GM23248 (cell line): ENCODE results near the gene SH2D3C. TPM values are rescaled to one million over a fixed set of nuclear protein-coding genes. Genes with fewer than 3 reads are reported as not detected.

Experiments used
- DNase-seq: peaks from one replicate; pipeline ENCODE4 v3.0.0-alpha.2; 2015
- H2AFZ ChIP-seq: fragments of 200-600 bp; sonication (generic); 2 replicates; pipeline ENCODE4 v1.6.1; 2016; ENCODE audit warnings: antibody characterized with exemption
- H3F3A ChIP-seq: fragments of 200-600 bp; sonication (generic); 2 replicates; pipeline ENCODE4 v1.6.1; 2016; ENCODE audit warnings: mild to moderate bottlenecking, antibody characterized with exemption, mixed run types; ENCODE audit not compliant: insufficient read depth
- H3K27ac ChIP-seq: fragments of 200-600 bp; sonication (generic); 2 replicates; pipeline ENCODE4 v1.5.1; 2016; ENCODE audit warnings: mild to moderate bottlenecking
- H3K27me3 ChIP-seq: fragments of 200-600 bp; sonication (generic); replicated peaks from 2 replicates; pipeline ENCODE4 v1.6.1; 2016; ENCODE audit warnings: mild to moderate bottlenecking; ENCODE audit not compliant: insufficient read depth
- H3K36me3 ChIP-seq: fragments of 200-600 bp; sonication (generic); 2 replicates; pipeline ENCODE4 v1.6.1; 2016; ENCODE audit warnings: low read depth, mild to moderate bottlenecking
- H3K4me1 ChIP-seq: fragments of 200-600 bp; sonication (generic); 2 replicates; pipeline ENCODE4 v1.6.1; 2016; ENCODE audit warnings: mild to moderate bottlenecking; ENCODE audit not compliant: insufficient read depth
- H3K4me2 ChIP-seq: fragments of 200-600 bp; sonication (generic); one replicate; pipeline ENCODE4 v1.6.1; 2016; ENCODE audit warnings: mild to moderate bottlenecking; ENCODE audit not compliant: unreplicated experiment
- H3K4me3 ChIP-seq: fragments of 200-600 bp; sonication (generic); 2 replicates; pipeline ENCODE4 v1.5.1; 2016; ENCODE audit warnings: mild to moderate bottlenecking
- H3K79me2 ChIP-seq: fragments of 200-600 bp; sonication (generic); 2 replicates; pipeline ENCODE4 v1.6.1; 2016; ENCODE audit warnings: mild to moderate bottlenecking; ENCODE audit not compliant: insufficient read depth
- H3K9ac ChIP-seq: fragments of 200-600 bp; sonication (generic); 2 replicates; pipeline ENCODE4 v1.6.1; 2016; ENCODE audit warnings: mild to moderate bottlenecking
- H3K9me2 ChIP-seq: fragments of 200-600 bp; sonication (generic); 2 replicates; pipeline ENCODE4 v1.6.1; 2016; ENCODE audit warnings: mixed run types, mild to moderate bottlenecking, moderate library complexity; ENCODE audit not compliant: insufficient read depth
- H3K9me3 ChIP-seq: fragments of 200-600 bp; sonication (generic); one replicate; pipeline ENCODE4 v1.6.1; 2017; ENCODE audit warnings: low read depth
- H4K20me1 ChIP-seq: fragments of 200-600 bp; sonication (generic); 2 replicates; pipeline ENCODE4 v1.6.0; 2016; ENCODE audit not compliant: insufficient read depth
- EZH2 ChIP-seq: fragments of 200-600 bp; sonication (generic); IDR thresholded peaks from 2 replicates; pipeline ENCODE4 v1.6.1; 2018; ENCODE audit warnings: antibody characterized with exemption, mild to moderate bottlenecking; ENCODE audit not compliant: insufficient read depth, poor library complexity, severe bottlenecking
- EZH2phosphoT487 ChIP-seq: fragments of 200-600 bp; sonication (generic); IDR thresholded peaks from 2 replicates; pipeline ENCODE4 v1.6.1; 2018; ENCODE audit warnings: antibody characterized with exemption, moderate library complexity, mild to moderate bottlenecking, low read depth; ENCODE audit not compliant: insufficient read depth
- WGBS, 2 experiments: methylation state at CpG; one replicate each; pipeline ENCODE4 v1.1.6; 2015 to 2017; ENCODE audit warnings: low lambda C conversion rate in 2 of 2, low coverage in 1 of 2; ENCODE audit errors: missing lambda C conversion rate in 2 of 2; 5-methylcytosine and 5-hydroxymethylcytosine counted together
- in situ Hi-C: fragments of 300-500 bp; cut with MboI; formaldehyde crosslinking; loops from 2 replicates; pipeline ENCODE4 v1.15.0; 2020
- polyA plus RNA-seq: library from polyadenylated mRNA; unstranded; fragments of >200 nt; fragmentation: Nextera tagmentation; extraction: Ambion mirVana; gene quantifications from 2 replicates; pipeline ENCODE4 v1.2.1, GENCODE V29; 2016
- total RNA-seq: library from RNA; depleted of rRNA; stranded (reverse); fragments of >200 nt; shearing (Covaris generic); gene quantifications from 2 replicates; pipeline ENCODE4 v1.2.3, GENCODE V29; 2014

Gene SH2D3C
- total and polyA plus RNA-seq, 2 experiments from 2014 or later = not detected

- Histone ChIP-seq H3K9me2 (no peaks in the 10 kb centered on the region), H3K9me3 (no peaks in the 10 kb centered on the region), H3K9ac (no peak overlapping the region), H3K4me1 (0 out of 2 replicates have a peak, but pooled peaks cover 4% of the 10 kb centered on the region), H3K27ac (no peak overlapping the region), H3K4me2 (no peak overlapping the region), H3K36me3 (no peaks in the 10 kb centered on the region), H3F3A (0 out of 2 replicates have a peak, but pooled peaks cover 3% of the 10 kb centered on the region), H3K4me3 (no peak overlapping the region), H4K20me1 (no peaks in the 10 kb centered on the region), H3K27me3 (no peaks in the 10 kb centered on the region), H2AFZ (no peak overlapping the region), H3K79me2 (no peaks in the 10 kb centered on the region)
- no peak for DNase-seq
- in situ Hi-C loops = no loop called here
- no peak for TF ChIP-seq EZH2
- TF ChIP-seq EZH2phosphoT487 = no peak
- 77 to 81% methylated on average over 10 of the region's 10 CpGs for WGBS, 2 experiments
Measured at GRCh38 chr9:127773981-127774380, 4.5 kb downstream of the SH2D3C start.

DNA sequence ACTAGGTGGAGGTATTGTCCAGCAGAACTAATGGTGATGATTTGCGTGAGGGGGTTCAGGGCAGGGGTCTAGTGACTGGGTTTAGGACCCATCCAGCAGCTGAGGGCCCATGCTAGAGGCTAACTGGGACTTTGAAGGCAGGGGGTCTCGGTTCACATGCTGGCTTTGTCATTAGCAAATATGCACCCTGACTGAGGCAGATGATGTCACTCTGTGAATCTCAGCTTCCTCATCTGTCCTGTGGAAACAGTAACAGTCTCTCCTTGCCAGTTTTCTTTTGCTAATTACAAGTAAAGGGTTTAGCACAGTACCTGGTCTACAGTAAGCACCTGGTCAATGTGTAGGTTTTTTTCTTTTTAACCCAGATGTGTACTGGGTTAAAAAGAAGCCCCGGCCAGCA, 5.2 kb downstream of the SH2D3C start:
- in situ Hi-C loops = no loop called here
- no peaks in the 10 kb centered on the region for H3K9me2 ChIP-seq
- no peak for TF ChIP-seq EZH2phosphoT487
- no peak for TF ChIP-seq EZH2
- H3K36me3 ChIP-seq = no peaks in the 10 kb centered on the region
- H3K9ac ChIP-seq = no peak overlapping the region
- no peaks in the 10 kb centered on the region for H3K79me2 ChIP-seq
- 0 out of 2 replicates have a peak, but pooled peaks cover 3% of the 10 kb centered on the region for H3F3A ChIP-seq
- no peak for DNase-seq
- no peaks in the 10 kb centered on the region for H4K20me1 ChIP-seq
- WGBS, 2 experiments = 67 to 72% methylated on average over 3 of the region's 3 CpGs
- H3K27me3 ChIP-seq = no peaks in the 10 kb centered on the region
- H3K4me2 ChIP-seq = no peak overlapping the region
- no peaks in the 10 kb centered on the region for H3K9me3 ChIP-seq
- H2AFZ ChIP-seq = no peak overlapping the region
- H3K4me1 ChIP-seq = 0 out of 2 replicates have a peak, but pooled peaks cover 4% of the 10 kb centered on the region
- no peak overlapping the region for H3K4me3 ChIP-seq
- H3K27ac ChIP-seq = no peak overlapping the region

GRCh38 chr9:127772603-127773002, 5.9 kb downstream of the SH2D3C start:
- no peak overlapping the region for H3K4me3 ChIP-seq
- H3F3A ChIP-seq = 0 out of 2 replicates have a peak, but pooled peaks cover 3% of the 10 kb centered on the region
- H3K27me3 ChIP-seq = no peaks in the 10 kb centered on the region
- in situ Hi-C loops = no loop called here
- no peak overlapping the region for H3K27ac ChIP-seq
- H3K36me3 ChIP-seq = no peaks in the 10 kb centered on the region
- H3K4me2 ChIP-seq = no peak overlapping the region
- H3K79me2 ChIP-seq = no peaks in the 10 kb centered on the region
- H2AFZ ChIP-seq = no peak overlapping the region
- no peaks in the 10 kb centered on the region for H3K9me3 ChIP-seq
- H4K20me1 ChIP-seq = no peaks in the 10 kb centered on the region
- H3K9me2 ChIP-seq = no peaks in the 10 kb centered on the region
- H3K4me1 ChIP-seq = 0 out of 2 replicates have a peak, but pooled peaks cover 4% of the 10 kb centered on the region
- TF ChIP-seq EZH2phosphoT487 (no peak), EZH2 (no peak)
- DNase-seq = no peak
- 75 to 78% methylated on average over 5 of the region's 5 CpGs for WGBS, 2 experiments
- H3K9ac ChIP-seq = no peak overlapping the region

DNA sequence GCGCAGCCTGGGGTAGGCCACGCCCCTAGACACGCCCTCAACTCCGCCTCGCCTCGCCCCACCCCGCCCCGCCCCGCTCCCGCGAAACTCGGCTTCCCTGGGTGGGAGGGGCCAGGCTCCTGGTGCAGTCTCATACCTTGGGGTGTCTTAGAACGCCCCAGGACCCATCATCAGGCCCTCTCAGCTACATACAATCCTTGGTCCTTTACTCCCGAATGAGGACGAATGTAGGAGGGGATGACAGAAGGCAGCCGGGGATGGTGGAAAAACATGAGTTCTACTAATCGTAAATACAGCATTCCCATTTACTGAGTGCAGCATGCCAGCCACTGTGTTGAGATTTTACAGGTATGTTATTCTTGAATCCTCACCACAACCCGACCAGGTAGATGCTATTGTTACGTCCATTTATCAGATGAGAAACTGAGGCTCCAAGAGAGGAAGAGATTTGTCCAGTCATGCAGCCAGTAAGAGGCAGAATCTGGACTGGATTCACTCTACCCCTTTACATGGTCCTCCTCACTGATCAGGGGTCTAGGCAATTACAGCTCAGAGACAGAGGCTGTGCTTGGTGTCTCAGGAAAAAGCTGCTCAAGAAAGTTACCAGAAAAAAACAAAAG, 6.8 kb downstream of the SH2D3C start:
- DNase-seq = no peak
- H3K27ac ChIP-seq = no peak overlapping the region
- H2AFZ ChIP-seq = peak overlapping the region; percentile 37; the same call in 1 of the 2 replicates
- H3K9me3 ChIP-seq = no peaks in the 10 kb centered on the region
- no peak overlapping the region for H3K4me2 ChIP-seq
- H3F3A ChIP-seq = 0 out of 2 replicates have a peak, but pooled peaks cover 3% of the 10 kb centered on the region
- no peaks in the 10 kb centered on the region for H3K79me2 ChIP-seq
- 0 out of 2 replicates have a peak, but pooled peaks cover 4% of the 10 kb centered on the region for H3K4me1 ChIP-seq
- WGBS, 2 experiments = 7 to 10% methylated on average over 9 to 18 of the region's 19 CpGs
- H4K20me1 ChIP-seq = no peaks in the 10 kb centered on the region
- in situ Hi-C loops = no loop called here
- H3K9me2 ChIP-seq = no peaks in the 10 kb centered on the region
- no peaks in the 10 kb centered on the region for H3K36me3 ChIP-seq
- TF ChIP-seq EZH2 (no peak), EZH2phosphoT487 (no peak)
- H3K4me3 ChIP-seq = peak overlapping the region; percentile 69
- no peaks in the 10 kb centered on the region for H3K27me3 ChIP-seq
- H3K9ac ChIP-seq = no peak overlapping the region
